Measurements from ENCODE around the gene PSME3.

GRCh38 chr17:42787266-42787665 is 45.9 kb upstream of the PSME3 start:
- TF ChIP-seq POLR2A (IDR thresholded peaks at IDR 0.05) = no peak
- no peak for TF ChIP-seq CTCF (IDR thresholded peaks at IDR 0.05)

Data from body of pancreas (tissue), 4 donors.